IPS DF 19.7 (cell line): ENCODE results near the gene RBM5.

ENCODE experiments used
- DNase-seq: peaks from one replicate; pipeline ENCODE4 v3.0.0-alpha.2; 2013; ENCODE audit warnings: low read depth, low spot score

The RBM5 gene

GRCh38 chr3:50138266-50139200 lies 49.8 kb downstream of the RBM5 start:
- DNase-seq, result no peak

- DNase-seq, result no peak
Observed at GRCh38 chr3:50139308-50139707, 50.6 kb downstream of the RBM5 start.

- no peak for DNase-seq
Observed at GRCh38 chr3:50139718-50140423, 51.2 kb downstream of the RBM5 start.

- DNase-seq, result no peak
Observed at GRCh38 chr3:50140990-50141389, 52.3 kb downstream of the RBM5 start.

DNA sequence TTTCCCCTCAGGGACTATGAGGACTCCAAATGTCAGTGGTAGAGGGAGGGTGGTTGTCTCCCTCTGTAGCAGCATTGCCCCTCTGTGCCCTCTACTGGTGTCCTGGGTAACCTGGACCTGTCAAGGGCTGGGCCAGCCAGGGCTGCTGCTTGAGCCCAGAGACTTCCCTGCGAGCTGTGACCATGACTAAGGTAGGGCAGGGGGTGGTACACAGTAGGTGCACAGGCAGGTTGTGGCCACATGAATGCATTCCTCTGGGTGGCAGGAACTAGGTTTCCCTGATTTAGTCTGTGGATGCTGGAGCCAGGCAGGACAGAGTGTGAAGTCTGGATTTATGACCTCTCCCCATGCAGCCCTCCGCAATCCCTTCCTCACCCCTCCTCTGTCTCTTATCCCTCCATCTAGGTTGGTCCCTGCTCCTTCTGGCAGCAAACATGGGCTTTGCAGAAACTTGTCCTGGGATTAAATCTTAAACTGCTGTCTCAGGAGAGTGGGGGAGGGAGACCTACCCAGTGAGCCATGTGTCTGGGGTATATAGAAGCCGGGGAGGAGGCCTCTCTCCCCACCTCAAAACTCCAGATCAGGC lies 57.7 kb downstream of the RBM5 start:
- no peak for DNase-seq

GRCh38 chr3:50147016-50147415 lies 58.3 kb downstream of the RBM5 start:
- DNase-seq, result no peak

- no peak for DNase-seq
Observed at GRCh38 chr3:50147447-50147846, 58.7 kb downstream of the RBM5 start.

DNA sequence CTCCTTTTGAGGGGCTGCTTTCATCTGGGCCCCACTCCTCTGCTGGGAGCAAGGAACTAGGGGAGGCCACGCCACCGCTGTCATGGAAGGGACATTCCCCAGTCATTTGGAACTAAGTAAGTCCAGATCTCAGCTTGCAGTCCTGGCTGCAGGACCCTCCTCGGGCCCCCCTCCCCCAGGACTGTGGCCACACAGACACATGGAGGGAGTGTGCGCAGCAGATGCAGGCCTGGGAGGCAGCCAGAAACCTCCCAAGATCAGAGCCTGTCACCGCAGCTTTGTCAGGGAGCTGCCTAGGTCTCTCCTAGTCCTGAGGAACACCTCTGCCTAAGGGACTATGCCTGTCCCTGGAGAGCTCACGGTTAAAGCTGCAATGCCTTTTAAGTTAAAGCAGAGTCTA lies 59.1 kb downstream of the RBM5 start:
- DNase-seq, result no peak

GRCh38 chr3:50150404-50150750 lies 61.7 kb downstream of the RBM5 start:
- DNase-seq, result no peak

DNA sequence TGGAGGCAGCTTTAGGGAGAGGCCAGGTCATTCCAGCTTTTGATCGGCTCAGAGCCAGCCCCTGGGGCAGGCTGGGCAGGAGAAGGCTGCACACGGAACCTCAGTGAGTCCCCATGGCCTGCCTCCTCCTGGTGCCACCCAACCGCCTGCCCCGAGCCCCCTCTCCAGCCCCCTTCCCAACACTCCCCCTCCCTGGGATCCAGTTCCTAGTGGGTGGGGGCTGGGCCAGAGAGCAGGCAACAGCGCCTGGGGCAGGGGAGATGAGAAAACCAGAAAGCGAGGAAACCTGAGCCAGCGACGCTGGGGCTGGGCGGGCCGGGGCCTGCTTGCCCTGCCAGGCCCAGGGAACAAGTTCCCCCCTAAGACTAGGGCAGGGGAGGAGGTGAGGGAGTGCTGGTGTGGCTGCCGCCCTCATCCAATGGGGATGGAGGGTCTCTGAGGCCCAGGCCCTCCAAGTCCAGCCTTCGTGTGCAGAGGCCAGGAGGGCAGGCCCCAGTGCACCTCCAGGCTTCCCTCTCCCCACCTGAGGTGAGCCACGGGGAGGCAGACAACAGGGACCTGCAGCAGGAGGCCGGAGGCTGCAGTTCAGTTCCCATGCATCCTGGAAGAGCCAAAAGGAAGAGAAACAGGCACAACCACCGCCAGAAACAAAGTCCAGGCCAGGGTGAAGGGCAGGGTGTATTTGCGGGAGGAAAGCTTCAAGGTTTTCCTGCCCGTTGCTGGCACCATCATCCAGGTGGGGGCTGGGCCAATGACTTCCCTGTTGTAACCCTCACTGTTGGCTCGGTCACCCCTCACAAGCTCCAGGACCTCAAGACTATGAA lies 62.4 kb downstream of the RBM5 start:
- DNase-seq, result no peak

DNA sequence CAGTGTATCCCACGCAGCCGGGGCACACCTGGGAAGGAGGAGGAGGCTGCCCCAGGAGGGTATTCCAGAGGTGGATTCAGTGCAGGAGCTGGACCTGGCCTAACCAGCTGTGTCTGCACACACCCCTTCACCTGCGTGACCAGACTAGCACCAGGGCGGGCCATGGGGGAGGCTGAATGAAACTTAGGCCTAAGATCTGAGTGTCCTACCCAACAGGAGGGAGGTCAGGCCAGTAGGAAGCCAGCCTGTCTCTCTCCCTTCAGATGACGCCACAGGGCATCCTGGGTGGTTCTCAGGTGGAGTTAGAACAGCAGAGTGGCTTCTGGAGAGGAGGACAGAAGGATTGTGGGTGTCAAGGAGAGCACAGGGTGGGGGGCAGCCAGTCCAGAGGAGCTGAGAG lies 63.0 kb downstream of the RBM5 start:
- no peak for DNase-seq

GRCh38 chr3:50153782-50154475 lies 65.2 kb downstream of the RBM5 start:
- DNase-seq, result no peak

- DNase-seq, result no peak
Observed at GRCh38 chr3:50154476-50154839, 65.7 kb downstream of the RBM5 start.

DNA sequence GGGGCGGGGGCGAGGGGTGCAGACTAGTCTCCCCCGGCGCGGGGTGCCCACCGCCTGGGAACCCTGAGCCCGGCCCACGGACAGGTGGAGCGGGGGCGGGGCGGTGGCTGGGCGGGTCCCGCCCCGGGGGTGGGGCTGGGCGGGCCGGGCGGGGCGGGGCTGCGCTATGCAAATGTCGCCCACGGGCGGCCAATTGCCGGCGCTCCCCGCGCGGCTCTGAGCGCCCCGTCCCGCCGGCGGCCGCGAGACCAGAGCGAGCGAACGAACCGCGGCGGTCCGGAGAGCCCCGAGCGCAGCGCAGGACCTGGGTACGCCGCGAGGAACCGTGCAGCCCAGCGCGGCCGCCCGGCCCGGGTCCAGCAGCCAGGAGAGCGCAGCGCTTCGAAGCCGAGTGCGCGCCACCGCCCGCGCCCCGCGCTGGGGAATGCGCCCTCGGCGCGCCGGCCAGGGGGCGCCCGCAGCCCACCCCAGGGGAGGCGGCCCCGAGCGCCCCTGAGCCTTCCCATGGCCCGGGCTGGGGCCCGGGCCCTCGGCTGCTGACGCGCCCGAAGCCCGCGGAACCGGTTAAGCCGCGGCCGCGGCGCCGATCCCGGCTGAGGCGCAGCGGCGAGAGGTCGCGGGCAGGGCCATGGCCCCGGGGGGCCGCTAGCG lies 66.2 kb downstream of the RBM5 start, which contains the start of gene SEMA3F:
TSS of gene SEMA3F (plus strand) at position 485 of the 651 bp plus-strand sequence. CDS start 4,299 bp downstream, outside the sequence.
- no peak for DNase-seq

DNA sequence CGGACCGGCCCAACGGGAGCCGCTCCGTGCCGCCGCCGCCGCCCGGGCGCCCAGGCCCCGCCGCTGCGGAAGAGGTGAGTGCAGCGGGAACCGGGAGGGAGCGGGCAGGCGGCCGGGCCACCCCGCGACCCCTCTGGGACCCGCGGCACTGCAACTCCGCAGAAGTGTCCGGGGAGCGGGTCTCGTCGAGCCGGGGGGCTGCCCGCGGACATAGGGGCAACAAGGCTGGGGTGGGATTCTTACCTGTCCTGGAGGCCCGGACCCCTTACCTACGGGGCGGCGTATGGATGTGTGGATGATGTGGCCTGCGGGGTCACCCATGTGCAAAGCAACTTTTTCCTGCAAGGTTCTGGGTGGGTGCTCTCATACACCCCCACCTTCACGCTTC lies 66.8 kb downstream of the RBM5 start:
- DNase-seq, result no peak

- no peak for DNase-seq
Observed at GRCh38 chr3:50155891-50156290, 67.2 kb downstream of the RBM5 start.

GRCh38 chr3:50156549-50157493 lies 68.1 kb downstream of the RBM5 start:
- no peak for DNase-seq

GRCh38 chr3:50157827-50158529 lies 69.3 kb downstream of the RBM5 start:
- DNase-seq, result no peak
